HFF-Myc (cell line): ENCODE results near the gene CFTR.

Experiments used
- DNase-seq: peaks from one replicate; pipeline ENCODE4 v3.0.0-alpha.2; 2011; ENCODE audit warnings: low read depth; ENCODE audit errors: extremely low read depth
- H3K4me3 ChIP-seq: replicated peaks from 2 replicates; pipeline ENCODE4 v1.5.1; 2011; ENCODE audit warnings: low read depth, mild to moderate bottlenecking, control low read depth, low read length
- TF ChIP-seq, protein P1 (sequence below): IDR thresholded peaks from 2 replicates; pipeline ENCODE4 v1.5.1; 2012; ENCODE audit warnings: mild to moderate bottlenecking, low read depth, low read length, control low read depth; ENCODE audit errors: missing control alignments

CFTR gene

DNA sequence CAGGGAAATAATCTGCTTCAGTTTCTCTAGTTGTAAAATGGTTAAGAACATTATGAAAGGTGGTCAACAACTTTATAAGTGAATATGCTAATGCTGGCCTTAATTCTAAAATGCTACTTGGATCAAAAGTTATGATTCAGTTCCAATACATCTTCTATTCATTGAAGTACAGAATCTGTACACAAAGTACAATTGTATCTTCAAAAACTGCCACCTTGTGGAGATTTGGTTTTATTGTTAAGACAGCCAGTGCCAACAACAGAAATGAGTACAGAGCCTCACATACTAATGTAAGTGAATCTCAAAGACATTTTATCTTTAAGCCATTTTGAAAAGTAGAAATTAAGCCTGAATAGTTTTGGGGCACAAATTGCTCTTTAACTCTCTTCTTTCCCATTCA is 194.0 kb downstream of the CFTR start:
- no peak overlapping the region for H3K4me3 ChIP-seq
- DNase-seq, result peak; percentile 5
- TF ChIP-seq, protein P1, sequence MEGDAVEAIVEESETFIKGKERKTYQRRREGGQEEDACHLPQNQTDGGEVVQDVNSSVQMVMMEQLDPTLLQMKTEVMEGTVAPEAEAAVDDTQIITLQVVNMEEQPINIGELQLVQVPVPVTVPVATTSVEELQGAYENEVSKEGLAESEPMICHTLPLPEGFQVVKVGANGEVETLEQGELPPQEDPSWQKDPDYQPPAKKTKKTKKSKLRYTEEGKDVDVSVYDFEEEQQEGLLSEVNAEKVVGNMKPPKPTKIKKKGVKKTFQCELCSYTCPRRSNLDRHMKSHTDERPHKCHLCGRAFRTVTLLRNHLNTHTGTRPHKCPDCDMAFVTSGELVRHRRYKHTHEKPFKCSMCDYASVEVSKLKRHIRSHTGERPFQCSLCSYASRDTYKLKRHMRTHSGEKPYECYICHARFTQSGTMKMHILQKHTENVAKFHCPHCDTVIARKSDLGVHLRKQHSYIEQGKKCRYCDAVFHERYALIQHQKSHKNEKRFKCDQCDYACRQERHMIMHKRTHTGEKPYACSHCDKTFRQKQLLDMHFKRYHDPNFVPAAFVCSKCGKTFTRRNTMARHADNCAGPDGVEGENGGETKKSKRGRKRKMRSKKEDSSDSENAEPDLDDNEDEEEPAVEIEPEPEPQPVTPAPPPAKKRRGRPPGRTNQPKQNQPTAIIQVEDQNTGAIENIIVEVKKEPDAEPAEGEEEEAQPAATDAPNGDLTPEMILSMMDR, result no peak

DNA sequence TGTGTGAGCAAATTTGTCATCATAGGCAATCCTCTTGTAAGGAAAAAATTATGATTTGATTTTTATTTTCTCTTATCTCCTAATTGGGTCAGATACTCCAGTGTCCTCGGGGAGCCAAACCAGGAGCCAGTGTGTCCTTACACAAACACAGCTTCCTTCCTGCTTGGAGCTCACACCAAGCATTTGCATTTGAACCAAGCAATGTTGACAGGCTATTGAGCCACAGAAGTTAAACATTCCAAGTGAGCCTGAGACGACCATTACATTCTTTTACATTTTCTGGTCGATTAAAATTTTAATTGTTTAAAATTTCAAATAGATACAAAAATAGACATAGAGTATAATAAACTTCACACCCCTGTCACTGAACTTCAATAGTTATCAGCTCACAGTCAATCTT is 194.8 kb downstream of the CFTR start:
- DNase-seq, result no peak
- TF ChIP-seq, protein P1, result no peak
- H3K4me3 ChIP-seq, result no peak overlapping the region

DNA sequence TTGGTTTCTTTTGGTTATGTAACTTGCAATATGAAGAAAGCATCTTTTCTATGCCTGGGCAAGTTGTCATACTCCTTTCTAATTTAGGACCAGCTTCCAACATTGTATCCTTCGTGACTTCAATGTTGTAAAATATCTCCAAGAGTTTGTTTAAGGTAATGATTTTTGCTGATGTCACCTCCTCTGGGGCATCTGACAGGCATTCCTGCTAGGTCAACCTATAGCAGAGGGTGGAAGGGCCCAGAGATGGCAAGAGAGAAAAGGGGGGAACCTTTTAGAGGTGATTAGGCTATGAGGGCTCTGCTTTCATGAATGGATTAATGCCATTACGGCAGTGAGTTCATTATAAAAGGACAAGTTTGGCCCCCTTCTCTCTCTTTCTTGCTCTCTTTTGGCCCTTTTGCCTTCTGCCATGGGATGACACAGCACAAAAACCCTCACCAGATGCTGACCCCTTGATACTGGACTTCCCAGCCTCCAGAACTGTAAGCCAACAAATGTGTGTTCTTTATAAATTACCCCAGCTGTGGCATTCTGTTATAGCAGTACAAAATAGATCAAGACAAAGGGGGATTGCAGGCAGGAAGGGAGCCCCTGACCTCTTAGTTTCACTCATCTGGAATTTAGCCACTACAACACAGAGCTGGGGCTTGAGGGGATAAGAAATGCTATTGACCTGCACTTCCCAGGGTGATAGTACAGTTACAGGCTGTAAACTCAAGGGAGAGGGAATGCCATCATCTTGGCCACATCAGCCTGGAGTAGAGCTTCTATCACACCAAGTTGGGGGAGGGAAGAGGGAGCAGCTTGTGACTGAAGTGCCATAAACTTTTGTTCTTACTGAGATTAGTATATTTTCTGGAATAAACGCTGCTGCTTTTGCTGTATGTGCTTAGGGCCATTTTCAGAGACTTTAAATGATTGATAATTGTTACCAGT is 195.9 kb downstream of the CFTR start:
- DNase-seq, result no peak
- TF ChIP-seq, protein P1, result no peak
- no peak overlapping the region for H3K4me3 ChIP-seq

DNA sequence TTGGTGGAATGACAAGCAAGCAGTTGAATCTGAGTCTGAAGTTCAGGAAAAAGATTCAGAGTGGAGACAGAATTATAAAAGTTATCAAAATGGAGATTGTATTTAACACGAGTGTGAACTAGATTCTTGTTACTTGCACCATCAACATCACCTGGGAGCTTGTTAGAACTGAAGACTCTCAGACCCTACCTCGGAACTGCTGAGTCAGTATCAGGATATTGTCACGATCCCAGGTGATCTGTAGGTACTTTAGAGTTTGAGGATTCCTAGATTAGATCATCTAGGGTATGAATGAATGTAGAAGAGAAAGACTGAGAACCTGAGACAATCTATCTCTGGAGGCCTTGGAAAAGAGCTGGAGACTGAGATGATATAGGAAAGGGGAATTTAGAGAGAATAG is 199.3 kb downstream of the CFTR start:
- DNase-seq, result no peak
- no peak overlapping the region for H3K4me3 ChIP-seq
- TF ChIP-seq, protein P1, result no peak

DNA sequence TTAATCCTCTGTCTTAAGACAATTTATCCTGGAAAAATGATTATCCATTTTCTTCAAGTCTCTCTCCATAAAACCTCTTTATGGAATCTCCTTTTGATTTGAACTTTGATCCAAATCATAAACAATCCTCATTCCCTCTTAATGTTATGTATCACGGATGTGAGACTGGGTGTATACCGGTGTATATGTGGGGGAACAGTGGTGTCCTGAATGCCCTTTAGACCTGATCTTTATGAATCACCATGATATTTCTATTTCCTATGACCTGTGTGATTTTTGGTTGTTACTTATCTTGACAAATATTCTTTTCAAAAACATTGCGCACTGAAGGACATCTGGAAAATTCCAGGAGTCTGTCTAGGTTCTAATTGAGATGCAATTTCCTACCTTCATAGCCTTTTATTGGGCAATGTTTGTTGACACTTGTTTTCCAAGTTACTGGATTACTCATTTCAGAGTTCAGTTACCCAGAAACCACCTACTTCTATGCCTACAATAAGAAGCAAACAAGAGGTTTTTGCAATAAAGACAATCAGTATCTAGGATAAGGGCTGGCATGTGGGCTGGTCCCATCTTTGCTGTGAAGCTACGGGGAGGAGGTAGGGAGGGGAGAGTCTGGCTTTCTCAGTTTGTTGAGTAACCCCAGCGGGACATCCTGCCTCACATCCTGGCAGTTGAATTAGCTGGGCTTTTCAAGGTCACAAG is 203.0 kb downstream of the CFTR start:
- TF ChIP-seq, protein P1, result no peak
- DNase-seq, result no peak
- no peak overlapping the region for H3K4me3 ChIP-seq

DNA sequence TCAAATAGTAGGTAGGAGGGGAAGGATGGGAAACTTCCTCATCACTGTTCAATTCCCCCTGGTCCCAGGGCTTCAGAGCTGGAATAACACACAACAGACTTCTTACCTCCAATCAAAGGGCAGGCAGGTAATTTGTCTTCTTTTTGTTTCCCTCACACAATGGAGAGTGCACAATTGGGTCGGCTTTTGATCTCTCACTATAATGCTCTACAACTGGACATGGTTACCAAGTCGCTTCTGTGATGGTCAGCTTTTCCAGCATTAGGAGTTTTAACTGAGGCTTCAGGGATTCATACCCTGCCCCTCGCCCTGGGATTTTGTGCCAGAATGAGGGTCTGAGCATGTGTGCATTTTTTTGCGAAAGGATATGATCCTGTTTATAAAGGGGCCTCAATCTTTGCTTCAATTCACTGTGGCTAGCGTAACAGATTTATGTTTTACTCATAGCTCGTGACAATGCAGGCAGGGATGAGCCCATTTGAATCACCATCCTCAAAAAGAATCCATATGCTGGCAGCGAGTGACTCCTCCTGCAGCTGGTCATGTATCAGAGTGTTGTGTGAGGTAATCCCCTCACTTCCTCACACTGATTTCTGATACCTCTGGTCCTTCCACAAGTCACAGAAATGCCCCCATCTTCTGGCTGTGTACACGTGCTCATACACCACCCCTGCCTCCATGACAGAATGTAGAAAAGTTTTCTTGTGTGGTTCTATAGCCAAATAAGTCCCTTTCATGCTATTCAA is 203.8 kb downstream of the CFTR start:
- TF ChIP-seq, protein P1, result no peak
- no peak for DNase-seq
- H3K4me3 ChIP-seq, result no peak overlapping the region
